ENCODE measurements around the gene SPTB.

SPTB gene

GRCh38 chr14:64825509-64825908 lies 54.2 kb downstream of the SPTB start:
- no peak for DNase-seq (ENCODE audit: low spot score)
- CTCF ChIA-PET: no interaction called here
- no peak for TF ChIP-seq CTCF (conservative IDR thresholded peaks at IDR 0.05; ENCODE audit: low read depth)
- POLR2A ChIA-PET (ENCODE audit: low non-redundant PET): no interaction called here
- no peak overlapping the region for H3K27ac ChIP-seq

GRCh38 chr14:64825006-64825405 lies 54.7 kb downstream of the SPTB start:
- no peak for TF ChIP-seq CTCF (conservative IDR thresholded peaks at IDR 0.05; ENCODE audit: low read depth)
- ChIA-PET POLR2A (ENCODE audit: low non-redundant PET) (no interaction called here), CTCF (no interaction called here)
- no peak overlapping the region for H3K27ac ChIP-seq
- no peak for DNase-seq (ENCODE audit: low spot score)

GRCh38 chr14:64824471-64824870 lies 55.2 kb downstream of the SPTB start:
- ChIA-PET POLR2A (ENCODE audit: low non-redundant PET) (no interaction called here), CTCF (interaction anchor here (0.6 to 2.6 kb wide), 2 partner anchors 67 to 286 kb away, joined by 4 to 36 read pairs; no protein-coding TSS in a partner anchor)
- no peak overlapping the region for H3K27ac ChIP-seq
- no peak for DNase-seq (ENCODE audit: low spot score)
- TF ChIP-seq CTCF (conservative IDR thresholded peaks at IDR 0.05; ENCODE audit: low read depth): no peak

GRCh38 chr14:64823305-64823861 lies 56.3 kb downstream of the SPTB start:
- no peak overlapping the region for H3K27ac ChIP-seq
- TF ChIP-seq CTCF (conservative IDR thresholded peaks at IDR 0.05; ENCODE audit: low read depth): peak; percentile 82
- CTCF ChIA-PET: interaction anchor here (0.5 to 2.6 kb wide), 32 partner anchors 9 to 1153 kb away, joined by 3 to 36 read pairs (median 4); partner anchors contain the start of gene SPTB
- DNase-seq (ENCODE audit: low spot score): peak; percentile 86
- POLR2A ChIA-PET (ENCODE audit: low non-redundant PET): no interaction called here

GRCh38 chr14:64821651-64822050 lies 58.1 kb downstream of the SPTB start:
- POLR2A ChIA-PET (ENCODE audit: low non-redundant PET): no interaction called here
- TF ChIP-seq CTCF (conservative IDR thresholded peaks at IDR 0.05; ENCODE audit: low read depth): no peak
- no peak overlapping the region for H3K27ac ChIP-seq
- DNase-seq (ENCODE audit: low spot score): no peak
- CTCF ChIA-PET: no interaction called here

GRCh38 chr14:64818151-64818550 lies 61.6 kb downstream of the SPTB start:
- no peak for TF ChIP-seq CTCF (conservative IDR thresholded peaks at IDR 0.05; ENCODE audit: low read depth)
- POLR2A ChIA-PET (ENCODE audit: low non-redundant PET): no interaction called here
- DNase-seq (ENCODE audit: low spot score): no peak
- H3K27ac ChIP-seq: no peak overlapping the region
- CTCF ChIA-PET: no interaction called here
